Measurements from ENCODE around the gene DAG1. TPM values are rescaled to one million over a fixed set of nuclear protein-coding genes. Genes with fewer than 3 reads are reported as not detected.

Gene DAG1
- total and polyA plus RNA-seq, 8 donors, result 15.5 to 108 (median 70.0) TPM

GRCh38 chr3:49570028-49570654 lies 100.1 kb downstream of the DAG1 start:
- WGBS, 2 donors, result 71 to 80% methylated on average over 6 of the region's 6 CpGs
- H3K27ac ChIP-seq, result no peak overlapping the region
- no peaks in the 10 kb centered on the region for H3K27me3 ChIP-seq
- DNase-seq (no peak), ATAC-seq (no peak), FAIRE-seq (no peak)
- H3K36me3 ChIP-seq, result no peaks in the 10 kb centered on the region
- no peaks in the 10 kb centered on the region for H3K9me3 ChIP-seq
- TF ChIP-seq CTCF (IDR thresholded peaks at IDR 0.05), result no peak
- no peak overlapping the region for H3K4me3 ChIP-seq
- no peaks in the 10 kb centered on the region for H3K4me1 ChIP-seq
- intact Hi-C loops (cut with DNase I), result no loop called here

DNA sequence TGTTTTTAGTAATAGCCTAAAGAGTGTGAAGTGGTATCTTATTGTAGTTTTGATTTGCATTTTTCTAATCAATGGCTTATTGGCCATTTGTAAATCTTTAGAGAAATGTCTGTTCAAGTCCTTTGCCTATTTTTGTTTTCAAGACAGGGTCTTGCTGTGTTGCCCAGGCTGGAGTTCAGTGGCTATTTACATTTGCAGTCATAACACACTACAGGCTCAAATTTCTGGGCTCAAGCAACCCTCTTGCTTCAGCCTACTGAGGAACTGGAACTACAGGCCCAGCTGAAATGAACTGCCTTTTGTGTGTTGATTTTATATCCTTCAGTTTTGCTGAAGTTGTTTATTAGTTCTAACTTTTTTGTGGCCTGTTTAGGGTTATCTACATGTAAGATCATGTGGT lies 112.1 kb downstream of the DAG1 start:
- no peaks in the 10 kb centered on the region for H3K27me3 ChIP-seq
- intact Hi-C loops (cut with DNase I), result no loop called here
- FAIRE-seq (no peak), DNase-seq (no peak), ATAC-seq (no peak)
- TF ChIP-seq CTCF (IDR thresholded peaks at IDR 0.05), result no peak
- H3K4me1 ChIP-seq, result no peaks in the 10 kb centered on the region
- no peak overlapping the region for H3K27ac ChIP-seq
- no peak overlapping the region for H3K4me3 ChIP-seq
- no peaks in the 10 kb centered on the region for H3K36me3 ChIP-seq
- H3K9me3 ChIP-seq, result no peaks in the 10 kb centered on the region

Other genes with a start within 250 kb of the DAG1 start
- 1 to 10 TPM in 4 of 6 donors, under 1 TPM in 2; 0.83 to 2.6 (median 1.5) TPM for gene C3orf62, start 193.0 kb upstream of the DAG1 start, total RNA-seq
- gene C3orf62, start 193.0 kb upstream of the DAG1 start, polyA plus RNA-seq, result 1 to 10 TPM; 4.4 to 7.2 TPM
- 10 to 100 TPM; 17.7 to 37.1 (median 22.1) TPM for gene USP4, start 130.2 kb upstream of the DAG1 start, total RNA-seq
- gene USP4, start 130.2 kb upstream of the DAG1 start, polyA plus RNA-seq, result 10 to 100 TPM; 26.8 to 35.0 TPM
- gene GPX1, start 111.9 kb upstream of the DAG1 start, total RNA-seq, result 100 to 1,000 TPM in 1 of 6 donors, 10 to 100 TPM in 5; 30.8 to 157 (median 66.6) TPM
- 100 to 1,000 TPM; 114 to 121 TPM for gene GPX1, start 111.9 kb upstream of the DAG1 start, polyA plus RNA-seq
- 100 to 1,000 TPM; 124 to 209 (median 145) TPM for gene RHOA, start 58.3 kb upstream of the DAG1 start, total RNA-seq
- gene RHOA, start 58.3 kb upstream of the DAG1 start, polyA plus RNA-seq, result 100 to 1,000 TPM in 1 of 2 donors, 10 to 100 TPM in 1; 77.8 to 143 TPM
- gene TCTA, start 57.8 kb upstream of the DAG1 start, total RNA-seq, result 10 to 100 TPM in 5 of 6 donors, 1 to 10 TPM in 1; 8.5 to 14.8 (median 13.8) TPM
- 10 to 100 TPM; 13.8 to 33.1 TPM for gene TCTA, start 57.8 kb upstream of the DAG1 start, polyA plus RNA-seq
- gene AMT, start 47.8 kb upstream of the DAG1 start, total RNA-seq, result 10 to 100 TPM in 5 of 6 donors, 1 to 10 TPM in 1; 9.2 to 21.5 (median 12.8) TPM
- gene AMT, start 47.8 kb upstream of the DAG1 start, polyA plus RNA-seq, result 10 to 100 TPM; 31.4 to 43.5 TPM
- gene NICN1, start 40.9 kb upstream of the DAG1 start, total RNA-seq, result 10 to 100 TPM in 1 of 6 donors, 1 to 10 TPM in 5; 5.3 to 12.6 (median 6.9) TPM
- gene NICN1, start 40.9 kb upstream of the DAG1 start, polyA plus RNA-seq, result 1 to 10 TPM; 9.8 to 9.9 TPM
- gene BSN, start 84.2 kb downstream of the DAG1 start, total RNA-seq, result 1 to 10 TPM in 3 of 6 donors, under 1 TPM in 3; 0.56 to 1.2 (median 0.85) TPM
- 1 to 10 TPM in 1 of 2 donors, under 1 TPM in 1; 0.89 to 1.6 TPM for gene BSN, start 84.2 kb downstream of the DAG1 start, polyA plus RNA-seq
- 10 to 100 TPM; 41.2 to 57.3 (median 49.3) TPM for gene APEH, start 204.1 kb downstream of the DAG1 start, total RNA-seq
- gene APEH, start 204.1 kb downstream of the DAG1 start, polyA plus RNA-seq, result 10 to 100 TPM; 26.1 to 39.3 TPM
- 10 to 100 TPM; 17.2 to 36.5 (median 21.6) TPM for gene MST1, start 219.2 kb downstream of the DAG1 start, total RNA-seq
- 100 to 1,000 TPM in 1 of 2 donors, 10 to 100 TPM in 1; 83.0 to 150 TPM for gene MST1, start 219.2 kb downstream of the DAG1 start, polyA plus RNA-seq
- 10 to 100 TPM; 13.5 to 27.6 (median 18.3) TPM for gene RNF123, start 219.3 kb downstream of the DAG1 start, total RNA-seq
- 10 to 100 TPM; 21.8 to 24.3 TPM for gene RNF123, start 219.3 kb downstream of the DAG1 start, polyA plus RNA-seq
- gene AMIGO3, start 249.4 kb downstream of the DAG1 start, total RNA-seq, result not detected
- 1 to 10 TPM; 3.9 to 4.0 TPM for gene AMIGO3, start 249.4 kb downstream of the DAG1 start, polyA plus RNA-seq